B cell (primary cell): ENCODE results near the gene ORC4.

Experiments used
- EZH2 ChIP-seq: IDR thresholded peaks from 2 replicates; pipeline ENCODE4 v1.6.1; 2012; ENCODE audit warnings: borderline replicate concordance, low read depth, mild to moderate bottlenecking, moderate library complexity, low read length; ENCODE audit not compliant: insufficient read depth, poor library complexity, severe bottlenecking
- TF ChIP-seq, protein P1 (sequence below): fragments of 200-600 bp; IDR thresholded peaks from one replicate; pipeline ENCODE4 v1.8.0; 2022; ENCODE audit warnings: antibody characterized with exemption, mild to moderate bottlenecking

DNA sequence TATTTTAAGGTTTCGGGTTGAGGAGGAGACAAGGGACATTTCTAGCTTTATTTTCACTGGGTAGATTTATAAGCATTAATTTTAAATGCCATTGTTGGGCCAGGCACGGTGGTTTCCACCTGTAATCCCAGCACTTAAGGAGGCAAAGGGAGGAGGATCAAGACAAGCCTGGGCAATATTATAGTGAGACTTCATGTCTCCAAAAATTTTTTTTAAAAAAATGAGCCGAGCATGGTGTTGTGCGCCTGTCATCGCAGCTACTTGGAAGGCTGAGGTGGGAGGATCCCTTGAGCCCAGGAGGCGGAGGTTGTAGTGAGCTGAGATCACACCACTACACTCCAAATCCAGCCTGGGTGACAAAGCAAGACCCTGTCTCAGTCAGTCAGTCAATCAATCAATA, 45.4 kb upstream of the ORC4 start:
- TF ChIP-seq, protein P1, sequence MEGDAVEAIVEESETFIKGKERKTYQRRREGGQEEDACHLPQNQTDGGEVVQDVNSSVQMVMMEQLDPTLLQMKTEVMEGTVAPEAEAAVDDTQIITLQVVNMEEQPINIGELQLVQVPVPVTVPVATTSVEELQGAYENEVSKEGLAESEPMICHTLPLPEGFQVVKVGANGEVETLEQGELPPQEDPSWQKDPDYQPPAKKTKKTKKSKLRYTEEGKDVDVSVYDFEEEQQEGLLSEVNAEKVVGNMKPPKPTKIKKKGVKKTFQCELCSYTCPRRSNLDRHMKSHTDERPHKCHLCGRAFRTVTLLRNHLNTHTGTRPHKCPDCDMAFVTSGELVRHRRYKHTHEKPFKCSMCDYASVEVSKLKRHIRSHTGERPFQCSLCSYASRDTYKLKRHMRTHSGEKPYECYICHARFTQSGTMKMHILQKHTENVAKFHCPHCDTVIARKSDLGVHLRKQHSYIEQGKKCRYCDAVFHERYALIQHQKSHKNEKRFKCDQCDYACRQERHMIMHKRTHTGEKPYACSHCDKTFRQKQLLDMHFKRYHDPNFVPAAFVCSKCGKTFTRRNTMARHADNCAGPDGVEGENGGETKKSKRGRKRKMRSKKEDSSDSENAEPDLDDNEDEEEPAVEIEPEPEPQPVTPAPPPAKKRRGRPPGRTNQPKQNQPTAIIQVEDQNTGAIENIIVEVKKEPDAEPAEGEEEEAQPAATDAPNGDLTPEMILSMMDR: no peak
- no peak for TF ChIP-seq EZH2
